HepG2 (cell line): ENCODE measurements around the gene MXI1. TPM values are rescaled to one million over a fixed set of nuclear protein-coding genes. Genes with fewer than 3 reads are reported as not detected.

Experiments
- ATAC-seq: fragments of 200-7000 bp; cut with Tn5 transposase; 3 replicates; pipeline ENCODE4 v1.9.1; 2020; ENCODE audit warnings: mild to moderate bottlenecking, moderate library complexity
- BruUV-seq: library from RNA; stranded (reverse); fragments of 400-500 nt; replicated peaks from 2 replicates; lab custom pipeline; 2021; lab: Mats Ljungman, UMichigan
- CTCF ChIA-PET: fragments of 300-600 bp; formaldehyde crosslinking; extraction: SDS; loops from one replicate; lab custom pipeline; 2021; ENCODE audit warnings: low total read pairs, inconsistent platforms, low intra/inter-chr PET ratio; lab: Yijun Ruan, JAX
- POLR2A ChIA-PET: fragments of 350-600 bp; sonication (Branson Sonifier 250); formaldehyde crosslinking; loops from one replicate; lab custom pipeline; 2020; ENCODE audit warnings: antibody characterized with exemption, inconsistent platforms; lab: Yijun Ruan, JAX
- DNase-seq: peaks from one replicate; pipeline ENCODE4 v3.0.0-alpha.2; 2015; ENCODE audit warnings: low spot score
- FAIRE-seq: peaks from 3 replicates; lab custom pipeline; 2011; peaks lifted over from hg19 to GRCh38; lab: Jason Lieb, UNC
- H2AFZ ChIP-seq: one replicate; pipeline ENCODE4 v1.6.1; 2011; ENCODE audit warnings: low read length, inconsistent platforms
- H3K27ac ChIP-seq: fragments of 300-600 bp; 3 replicates; pipeline ENCODE4 v1.8.0; 2011; ENCODE audit warnings: mixed run types, mild to moderate bottlenecking, mixed read lengths, low read length, inconsistent platforms; ENCODE audit not compliant: insufficient read depth; ENCODE audit errors: extremely low read length
- H3K27me3 ChIP-seq, 2 experiments: fragments of 200-600 bp in 1 of 2; 2 replicates in 1 of 2; 3 replicates in 1 of 2; pipeline versions ENCODE4 v1.6.0 to v1.8.0; 2011; ENCODE audit warnings: low read length in 2 of 2, mild to moderate bottlenecking in 2 of 2, moderate library complexity in 2 of 2, inconsistent platforms in 1 of 2; ENCODE audit not compliant: insufficient read depth in 2 of 2, control insufficient read depth in 1 of 2
- H3K36me3 ChIP-seq, 2 experiments: fragments of 200-600 bp in 1 of 2; replicated peaks in 1 of 2; 2 replicates in 1 of 2; 3 replicates in 1 of 2; pipeline versions ENCODE4 v1.5.1 to v1.8.0; 2011; ENCODE audit warnings: low read length in 2 of 2, inconsistent platforms in 1 of 2; ENCODE audit not compliant: insufficient read depth in 2 of 2, control insufficient read depth in 1 of 2
- H3K4me1 ChIP-seq: 2 replicates; pipeline ENCODE4 v1.5.1; 2012; ENCODE audit warnings: low read length, inconsistent platforms; ENCODE audit not compliant: insufficient read depth
- H3K4me2 ChIP-seq: 2 replicates; pipeline ENCODE4 v1.6.0; 2011; ENCODE audit warnings: low read depth, low read length, inconsistent platforms
- H3K4me3 ChIP-seq, 3 experiments: fragments of 200-600 bp in 1 of 3; sonication (generic), shearing (Covaris generic) in 1 of 3; replicated peaks in 1 of 3; 2 replicates each; pipeline ENCODE4 v1.5.1; 2011 to 2016; ENCODE audit warnings: low read length in 3 of 3, inconsistent platforms in 2 of 3, low read depth in 2 of 3, mild to moderate bottlenecking in 2 of 3, control low read depth in 1 of 3, mixed read lengths in 1 of 3; ENCODE audit not compliant: insufficient read depth in 1 of 3
- H3K79me2 ChIP-seq: one replicate; pipeline ENCODE4 v1.6.1; 2011; ENCODE audit warnings: low read length, inconsistent platforms; ENCODE audit not compliant: insufficient read depth
- H3K9ac ChIP-seq: 2 replicates; pipeline ENCODE4 v1.6.0; 2011; ENCODE audit warnings: mild to moderate bottlenecking, low read depth, low read length, inconsistent platforms; ENCODE audit not compliant: insufficient read depth
- H3K9me3 ChIP-seq: 2 replicates; pipeline ENCODE4 v1.5.1; 2012; ENCODE audit warnings: mild to moderate bottlenecking, low read length
- H4K20me1 ChIP-seq: 2 replicates; pipeline ENCODE4 v1.6.0; 2011; ENCODE audit warnings: inconsistent platforms, mild to moderate bottlenecking, low read length, moderate library complexity; ENCODE audit not compliant: insufficient read depth
- BORCS8-MEF2B ChIP-seq: sonication (generic); formaldehyde crosslinking; IDR thresholded peaks from 2 replicates; pipeline ENCODE4 v1.8.0; 2022; ENCODE audit warnings: mild to moderate bottlenecking, missing genetic modification reagents
- ESRRA ChIP-seq: sonication (generic); formaldehyde crosslinking; IDR thresholded peaks from 2 replicates; pipeline ENCODE4 v1.5.1; 2020; ENCODE audit warnings: mild to moderate bottlenecking, low read depth, missing genetic modification reagents
- FOXJ3 ChIP-seq: sonication (generic); formaldehyde crosslinking; IDR thresholded peaks from 2 replicates; pipeline ENCODE4 v1.4.0; 2020; ENCODE audit warnings: missing genetic modification reagents, mild to moderate bottlenecking, borderline replicate concordance
- HMGA1 ChIP-seq: sonication (generic); formaldehyde crosslinking; conservative IDR thresholded peaks from 2 replicates; pipeline ENCODE4 v1.4.0; 2020; ENCODE audit warnings: missing genetic modification reagents
- HNRNPH1 ChIP-seq: fragments of 200-400 bp; formaldehyde crosslinking; optimal IDR thresholded peaks from 2 replicates; pipeline ENCODE3; 2017; ENCODE audit warnings: mild to moderate bottlenecking, low read depth, low read length
- HNRNPK ChIP-seq: fragments of 200-400 bp; formaldehyde crosslinking; IDR thresholded peaks from 2 replicates; pipeline ENCODE4 v1.6.1; 2018; ENCODE audit warnings: low read length, low read depth, moderate library complexity, mild to moderate bottlenecking; ENCODE audit not compliant: poor library complexity, severe bottlenecking
- KAT7 ChIP-seq: IDR thresholded peaks from 2 replicates; pipeline ENCODE4 v1.6.1; 2018; ENCODE audit warnings: borderline replicate concordance, missing compliant biosample characterization
- KDM6A ChIP-seq: IDR thresholded peaks from 2 replicates; pipeline ENCODE4 v1.6.1; 2016; ENCODE audit warnings: low read depth
- MTA3 ChIP-seq: sonication (generic); formaldehyde crosslinking; IDR thresholded peaks from 2 replicates; pipeline ENCODE4 v1.4.0; 2020; ENCODE audit warnings: missing genetic modification reagents
- NFKB2 ChIP-seq: sonication (generic); formaldehyde crosslinking; IDR thresholded peaks from 2 replicates; pipeline ENCODE4 v1.4.0; 2020; ENCODE audit warnings: missing genetic modification reagents, borderline replicate concordance
- NONO ChIP-seq, 2 experiments: fragments of 450-650 bp in 1 of 2; sonication (generic) in 1 of 2; formaldehyde crosslinking in 1 of 2; IDR thresholded peaks in 1 of 2; conservative IDR thresholded peaks in 1 of 2; 2 replicates each; pipeline versions ENCODE4 v1.6.1 to v1.8.0; 2017 to 2022; ENCODE audit warnings: mild to moderate bottlenecking in 1 of 2, missing genetic modification reagents in 1 of 2, moderate library complexity in 1 of 2
- ZFP1 ChIP-seq: IDR thresholded peaks from 2 replicates; pipeline ENCODE4 v1.6.1; 2016
- ZFP37 ChIP-seq: sonication (generic); formaldehyde crosslinking; IDR thresholded peaks from 2 replicates; pipeline ENCODE4 v1.4.0; 2020; ENCODE audit warnings: missing genetic modification reagents, borderline replicate concordance
- ZNF138 ChIP-seq: sonication (generic); formaldehyde crosslinking; IDR thresholded peaks from 2 replicates; pipeline ENCODE4 v1.5.0; 2020; ENCODE audit warnings: mild to moderate bottlenecking, low read depth, missing genetic modification reagents
- ZNF333 ChIP-seq: sonication (generic); formaldehyde crosslinking; IDR thresholded peaks from 2 replicates; pipeline ENCODE4 v1.4.0; 2020; ENCODE audit warnings: mild to moderate bottlenecking, missing genetic modification reagents, borderline replicate concordance
- ZNF432 ChIP-seq: sonication (generic); formaldehyde crosslinking; IDR thresholded peaks from 2 replicates; pipeline ENCODE4 v1.5.0; 2020; ENCODE audit warnings: missing genetic modification reagents, mild to moderate bottlenecking, borderline replicate concordance
- ZNF850 ChIP-seq: sonication (generic); formaldehyde crosslinking; conservative IDR thresholded peaks from 2 replicates; pipeline ENCODE4 v1.9.0; 2021; ENCODE audit warnings: mild to moderate bottlenecking, missing genetic modification reagents
- WGBS: methylation state at CpG from one replicate; pipeline ENCODE4 v1.1.6; 2017; ENCODE audit warnings: low lambda C conversion rate; 5-methylcytosine and 5-hydroxymethylcytosine counted together
- in situ Hi-C: cut with HindIII; loops from 2 replicates; pipeline ENCODE4 v1.10.0; 2017; ENCODE audit warnings: low pct_unique_long_range_greater_than_20kb; ENCODE audit not compliant: extremely low pct_ligation_motif_present
- intact Hi-C: fragments of 100-400 bp; cut with micrococcal nuclease; formaldehyde crosslinking; loops from one replicate; pipeline ENCODE4 v1.10.0; 2022; ENCODE audit not compliant: unreplicated experiment
- polyA plus RNA-seq, 8 experiments: library from polyadenylated mRNA; depleted of rRNA in 3 of 8; stranded (reverse) in 7 of 8; unstranded in 1 of 8; fragments of >200 nt; fragmentation: Illumina TruSeq in 4 of 8; extraction: Trizol in 4 of 8; gene quantifications; 2 replicates each; pipeline versions ENCODE4 v1.2.1 to v1.2.3, GENCODE V29; 2011 to 2016; ENCODE audit warnings: low read depth in 4 of 8, missing spikeins in 1 of 8, mixed read lengths in 1 of 8; ENCODE audit not compliant: insufficient read depth in 1 of 8
- total RNA-seq, 5 experiments: library from RNA; depleted of rRNA; stranded (reverse); fragments of >200 nt; fragmentation: Illumina TruSeq; extraction: Trizol; gene quantifications; 2 replicates each; pipeline ENCODE4 v1.2.3, GENCODE V29; 2016; ENCODE audit warnings: low read depth in 1 of 5
- TF ChIP-seq, protein P1 (sequence below): sonication (generic); formaldehyde crosslinking; IDR thresholded peaks from 2 replicates; pipeline ENCODE4 v1.4.0; 2020; ENCODE audit warnings: missing genetic modification reagents

The MXI1 gene
- total and polyA plus RNA-seq, 2 of the 13 experiments (the other 11 are each of a cell fraction or from before 2014, with no cell fraction given) = 6.6 to 22.0 TPM

DNA sequence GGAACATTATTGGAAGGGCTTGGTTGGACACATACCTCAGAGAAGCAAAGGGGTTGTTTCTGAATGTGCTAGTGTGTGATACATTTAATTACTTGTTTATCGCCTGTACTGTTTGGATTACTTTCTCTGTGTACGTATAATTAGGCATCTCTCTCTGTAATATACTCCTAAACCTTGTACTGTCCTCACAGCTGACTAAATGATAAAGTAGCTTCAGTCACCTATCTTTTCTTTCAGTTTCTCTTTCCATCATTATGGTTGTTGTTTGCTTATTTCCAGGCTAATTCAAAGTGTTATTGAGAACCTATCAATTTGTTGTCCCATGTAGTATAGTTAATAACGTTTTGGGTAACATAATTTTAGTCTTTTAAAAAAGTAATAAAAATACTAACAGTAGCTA, 34.0 kb downstream of the MXI1 start:
- DNase-seq (no peak), FAIRE-seq (no peak), ATAC-seq (no peak)
- Histone ChIP-seq H3K4me1 (peaks cover 17% of the 10 kb centered on the region), H3K4me2 (no peak overlapping the region), H3K9ac (no peak overlapping the region), H3K27ac (no peak overlapping the region), H4K20me1 (peaks cover 21% of the 10 kb centered on the region; the same call in 1 of the 2 replicates), H3K9me3 (no peaks in the 10 kb centered on the region), H3K27me3 (no peaks in the 10 kb centered on the region), H2AFZ (no peak overlapping the region), H3K36me3 (peaks cover 3 to 5% of the 10 kb centered on the region in 2 experiments; a peak in 4 of 5 replicates), H3K79me2 (peaks cover 12% of the 10 kb centered on the region), H3K4me3 (no peak overlapping the region)
- in situ Hi-C loops (no loop called here), intact Hi-C loops (no loop called here)
- TF ChIP-seq ZFP1 (no peak), ZNF333 (CRISPR knock-in tag) (no peak), NONO (IDR thresholded peaks at IDR 0.05) (no peak), NONO (CRISPR knock-in tag; conservative IDR thresholded peaks at IDR 0.05) (no peak), FOXJ3 (CRISPR knock-in tag) (no peak)
- TF ChIP-seq, protein P1, sequence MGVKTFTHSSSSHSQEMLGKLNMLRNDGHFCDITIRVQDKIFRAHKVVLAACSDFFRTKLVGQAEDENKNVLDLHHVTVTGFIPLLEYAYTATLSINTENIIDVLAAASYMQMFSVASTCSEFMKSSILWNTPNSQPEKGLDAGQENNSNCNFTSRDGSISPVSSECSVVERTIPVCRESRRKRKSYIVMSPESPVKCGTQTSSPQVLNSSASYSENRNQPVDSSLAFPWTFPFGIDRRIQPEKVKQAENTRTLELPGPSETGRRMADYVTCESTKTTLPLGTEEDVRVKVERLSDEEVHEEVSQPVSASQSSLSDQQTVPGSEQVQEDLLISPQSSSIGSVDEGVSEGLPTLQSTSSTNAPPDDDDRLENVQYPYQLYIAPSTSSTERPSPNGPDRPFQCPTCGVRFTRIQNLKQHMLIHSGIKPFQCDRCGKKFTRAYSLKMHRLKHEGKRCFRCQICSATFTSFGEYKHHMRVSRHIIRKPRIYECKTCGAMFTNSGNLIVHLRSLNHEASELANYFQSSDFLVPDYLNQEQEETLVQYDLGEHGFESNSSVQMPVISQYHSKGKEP (CRISPR knock-in tag) = no peak
- ChIA-PET CTCF (no interaction called here), POLR2A (no interaction called here)
- 76% methylated on average over 3 of the region's 3 CpGs for WGBS
- no TSS peak for BruUV-seq

DNA sequence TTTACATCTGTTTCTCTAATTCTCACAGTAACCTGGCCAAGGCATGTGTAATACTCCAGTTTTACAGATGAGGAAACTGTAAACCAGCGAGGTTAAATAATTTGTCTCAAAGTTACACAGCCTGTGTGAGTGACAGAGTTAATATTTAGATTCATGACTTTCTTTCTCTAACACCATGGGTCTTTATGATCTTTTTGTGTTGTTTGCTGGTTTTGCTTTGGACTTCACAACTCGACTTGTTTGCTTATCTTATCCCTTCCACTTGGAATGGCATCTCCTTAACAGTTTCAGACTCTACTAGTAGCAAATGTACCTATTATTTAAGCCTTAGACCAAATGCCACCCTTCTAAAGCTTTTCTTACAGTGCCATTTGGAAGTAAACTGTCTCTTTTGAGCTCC, 34.4 kb downstream of the MXI1 start:
- no peak for TF ChIP-seq HNRNPK
- TF ChIP-seq ZNF850 (CRISPR knock-in tag) = no peak
- no peak for TF ChIP-seq MTA3 (CRISPR knock-in tag)
- no peak for TF ChIP-seq ZFP37
- TF ChIP-seq BORCS8-MEF2B (CRISPR knock-in tag) = no peak
- no peak for TF ChIP-seq NFKB2
- no peak for TF ChIP-seq KAT7 (CRISPR knock-in tag)
- no peak for TF ChIP-seq ESRRA (CRISPR knock-in tag)
- no peak for TF ChIP-seq HMGA1 (CRISPR knock-in tag)
- no peak for TF ChIP-seq ZNF138 (CRISPR knock-in tag)
- no peak for TF ChIP-seq ZNF432
- TF ChIP-seq HNRNPH1 = no peak
- TF ChIP-seq KDM6A (CRISPR knock-in tag) = no peak
- Histone ChIP-seq H3K4me3 (no peak overlapping the region), H3K27ac (no peak overlapping the region), H3K36me3 (peaks cover 3 to 5% of the 10 kb centered on the region in 2 experiments; a peak in 4 of 5 replicates), H4K20me1 (peaks cover 21% of the 10 kb centered on the region; the same call in 1 of the 2 replicates), H3K4me1 (peaks cover 17% of the 10 kb centered on the region), H3K27me3 (no peaks in the 10 kb centered on the region), H3K4me2 (no peak overlapping the region), H2AFZ (no peak overlapping the region), H3K9me3 (no peaks in the 10 kb centered on the region), H3K9ac (no peak overlapping the region), H3K79me2 (peaks cover 12% of the 10 kb centered on the region)
- 67% methylated on average over 2 of the region's 2 CpGs for WGBS
- ChIA-PET POLR2A (no interaction called here), CTCF (no interaction called here)
- no TSS peak for BruUV-seq
- FAIRE-seq (no peak), ATAC-seq (no peak), DNase-seq (no peak)
- intact Hi-C loops (no loop called here), in situ Hi-C loops (no loop called here)
